ENCODE results near the gene VDR.

The VDR gene

DNA sequence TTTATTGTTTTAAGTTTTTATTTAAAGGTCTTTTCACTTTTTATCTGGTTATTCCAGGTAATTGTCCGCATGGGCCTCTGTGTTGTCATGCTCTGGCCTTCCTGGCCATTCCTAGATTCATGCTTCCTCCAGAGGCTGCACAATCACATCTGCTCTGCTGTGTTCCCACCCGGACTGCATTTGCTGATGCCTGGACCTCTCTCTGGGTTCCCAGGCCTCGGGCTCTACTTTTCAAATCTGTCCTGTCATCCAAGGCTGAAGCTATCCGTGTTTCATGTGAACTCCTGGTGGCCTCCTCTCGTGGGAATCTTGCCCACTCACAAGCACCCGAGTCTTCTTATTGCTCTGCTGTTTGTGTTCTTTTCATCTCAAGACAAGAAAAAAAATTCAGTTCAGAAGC lies 16.1 kb upstream of the VDR start:
- no peak overlapping the region for H2AFZ ChIP-seq (ENCODE audit: low read length)
- no peaks in the 10 kb centered on the region for H3K79me2 ChIP-seq (ENCODE audit: insufficient read depth, low read length)
- TF ChIP-seq, protein P1, sequence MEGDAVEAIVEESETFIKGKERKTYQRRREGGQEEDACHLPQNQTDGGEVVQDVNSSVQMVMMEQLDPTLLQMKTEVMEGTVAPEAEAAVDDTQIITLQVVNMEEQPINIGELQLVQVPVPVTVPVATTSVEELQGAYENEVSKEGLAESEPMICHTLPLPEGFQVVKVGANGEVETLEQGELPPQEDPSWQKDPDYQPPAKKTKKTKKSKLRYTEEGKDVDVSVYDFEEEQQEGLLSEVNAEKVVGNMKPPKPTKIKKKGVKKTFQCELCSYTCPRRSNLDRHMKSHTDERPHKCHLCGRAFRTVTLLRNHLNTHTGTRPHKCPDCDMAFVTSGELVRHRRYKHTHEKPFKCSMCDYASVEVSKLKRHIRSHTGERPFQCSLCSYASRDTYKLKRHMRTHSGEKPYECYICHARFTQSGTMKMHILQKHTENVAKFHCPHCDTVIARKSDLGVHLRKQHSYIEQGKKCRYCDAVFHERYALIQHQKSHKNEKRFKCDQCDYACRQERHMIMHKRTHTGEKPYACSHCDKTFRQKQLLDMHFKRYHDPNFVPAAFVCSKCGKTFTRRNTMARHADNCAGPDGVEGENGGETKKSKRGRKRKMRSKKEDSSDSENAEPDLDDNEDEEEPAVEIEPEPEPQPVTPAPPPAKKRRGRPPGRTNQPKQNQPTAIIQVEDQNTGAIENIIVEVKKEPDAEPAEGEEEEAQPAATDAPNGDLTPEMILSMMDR (conservative IDR thresholded peaks at IDR 0.05; ENCODE audit: low read length) = no peak
- no peak for TF ChIP-seq EZH2phosphoT487 (IDR thresholded peaks at IDR 0.05; ENCODE audit: borderline replicate concordance)
- H3K9ac ChIP-seq (ENCODE audit: low read depth, low read length, poor library complexity, severe bottlenecking) = no peak overlapping the region
- no peaks in the 10 kb centered on the region for H3K4me1 ChIP-seq (ENCODE audit: insufficient read depth, low read length, poor library complexity, severe bottlenecking)
- H3K9me2 ChIP-seq (replicated peaks; ENCODE audit: low read depth, low read length) = no peaks in the 10 kb centered on the region
- H3K9me3 ChIP-seq (ENCODE audit: insufficient read depth, low read depth, low read length) = no peaks in the 10 kb centered on the region
- H3K4me2 ChIP-seq (ENCODE audit: low read depth, low read length, poor library complexity, severe bottlenecking) = no peak overlapping the region
- H3K36me3 ChIP-seq (ENCODE audit: insufficient read depth, low read length) = no peaks in the 10 kb centered on the region
- no peak overlapping the region for H3K4me3 ChIP-seq (ENCODE audit: low read length, poor library complexity, severe bottlenecking)
- no peaks in the 10 kb centered on the region for H4K20me1 ChIP-seq (ENCODE audit: insufficient read depth, low read length, poor library complexity, severe bottlenecking)
- H3K27me3 ChIP-seq (ENCODE audit: insufficient read depth, low read length, poor library complexity, severe bottlenecking) = no peaks in the 10 kb centered on the region
- no peaks in the 10 kb centered on the region for H3F3A ChIP-seq (ENCODE audit: low read depth)

DNA sequence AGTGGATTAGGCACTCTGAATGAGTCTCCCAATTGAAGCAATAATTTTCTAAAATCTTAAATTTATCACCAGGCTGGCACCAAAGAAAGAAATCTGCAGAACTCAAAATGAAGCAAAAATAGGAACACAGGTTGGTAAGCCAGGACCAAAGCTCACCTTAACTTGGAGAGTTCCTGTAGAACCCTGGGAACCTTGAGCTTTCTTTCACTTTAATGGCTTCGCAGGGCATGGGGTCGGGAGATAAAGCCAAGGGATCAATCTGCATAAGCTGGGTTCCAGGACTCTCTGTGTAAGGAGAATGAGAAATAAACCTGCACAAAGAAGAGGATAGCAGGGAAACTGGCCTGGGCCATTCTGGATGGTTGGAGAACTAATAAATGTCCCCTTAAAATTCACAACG lies 8.3 kb upstream of the VDR start:
- TF ChIP-seq EZH2phosphoT487 (IDR thresholded peaks at IDR 0.05; ENCODE audit: borderline replicate concordance) = no peak
- TF ChIP-seq, protein P1 (conservative IDR thresholded peaks at IDR 0.05; ENCODE audit: low read length) = no peak
- H3K4me3 ChIP-seq (ENCODE audit: low read length, poor library complexity, severe bottlenecking) = no peak overlapping the region
- no peak overlapping the region for H2AFZ ChIP-seq (ENCODE audit: low read length)
- no peaks in the 10 kb centered on the region for H3K9me2 ChIP-seq (replicated peaks; ENCODE audit: low read depth, low read length)
- no peaks in the 10 kb centered on the region for H3F3A ChIP-seq (ENCODE audit: low read depth)
- H3K9me3 ChIP-seq (ENCODE audit: insufficient read depth, low read depth, low read length) = no peaks in the 10 kb centered on the region
- H3K4me1 ChIP-seq (ENCODE audit: insufficient read depth, low read length, poor library complexity, severe bottlenecking) = no peaks in the 10 kb centered on the region
- H3K4me2 ChIP-seq (ENCODE audit: low read depth, low read length, poor library complexity, severe bottlenecking) = no peak overlapping the region
- H3K79me2 ChIP-seq (ENCODE audit: insufficient read depth, low read length) = no peaks in the 10 kb centered on the region
- H4K20me1 ChIP-seq (ENCODE audit: insufficient read depth, low read length, poor library complexity, severe bottlenecking) = no peaks in the 10 kb centered on the region
- no peak overlapping the region for H3K9ac ChIP-seq (ENCODE audit: low read depth, low read length, poor library complexity, severe bottlenecking)
- H3K27me3 ChIP-seq (ENCODE audit: insufficient read depth, low read length, poor library complexity, severe bottlenecking) = no peaks in the 10 kb centered on the region
- H3K36me3 ChIP-seq (ENCODE audit: insufficient read depth, low read length) = no peaks in the 10 kb centered on the region

DNA sequence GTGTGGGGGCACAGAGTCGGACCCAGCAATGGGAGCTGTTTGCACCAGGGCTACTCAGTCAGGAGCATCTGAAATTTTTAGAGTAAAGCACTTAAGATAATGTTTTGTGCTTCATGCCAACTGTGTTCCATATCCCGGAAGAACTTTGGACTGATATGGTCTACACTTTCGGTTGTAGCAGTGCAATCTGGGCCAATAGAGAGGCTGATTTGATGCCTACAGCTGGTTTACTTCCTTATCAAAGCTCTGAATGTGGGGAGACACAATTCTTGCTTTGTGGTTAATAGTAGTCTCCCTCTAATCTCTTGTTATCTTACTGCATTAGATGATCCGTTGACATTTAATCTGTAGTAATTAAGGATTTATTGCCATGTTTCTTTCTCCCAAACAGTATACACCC lies 7.8 kb upstream of the VDR start:
- TF ChIP-seq, protein P1 (conservative IDR thresholded peaks at IDR 0.05; ENCODE audit: low read length) = no peak
- no peak for TF ChIP-seq EZH2phosphoT487 (IDR thresholded peaks at IDR 0.05; ENCODE audit: borderline replicate concordance)
- no peak overlapping the region for H3K4me3 ChIP-seq (ENCODE audit: low read length, poor library complexity, severe bottlenecking)
- H3K36me3 ChIP-seq (ENCODE audit: insufficient read depth, low read length) = no peaks in the 10 kb centered on the region
- no peak overlapping the region for H2AFZ ChIP-seq (ENCODE audit: low read length)
- H3K4me1 ChIP-seq (ENCODE audit: insufficient read depth, low read length, poor library complexity, severe bottlenecking) = no peaks in the 10 kb centered on the region
- H4K20me1 ChIP-seq (ENCODE audit: insufficient read depth, low read length, poor library complexity, severe bottlenecking) = no peaks in the 10 kb centered on the region
- no peaks in the 10 kb centered on the region for H3K9me3 ChIP-seq (ENCODE audit: insufficient read depth, low read depth, low read length)
- no peak overlapping the region for H3K9ac ChIP-seq (ENCODE audit: low read depth, low read length, poor library complexity, severe bottlenecking)
- H3K4me2 ChIP-seq (ENCODE audit: low read depth, low read length, poor library complexity, severe bottlenecking) = no peak overlapping the region
- no peaks in the 10 kb centered on the region for H3K27me3 ChIP-seq (ENCODE audit: insufficient read depth, low read length, poor library complexity, severe bottlenecking)
- no peaks in the 10 kb centered on the region for H3F3A ChIP-seq (ENCODE audit: low read depth)
- no peaks in the 10 kb centered on the region for H3K79me2 ChIP-seq (ENCODE audit: insufficient read depth, low read length)
- no peaks in the 10 kb centered on the region for H3K9me2 ChIP-seq (replicated peaks; ENCODE audit: low read depth, low read length)

Measured in Loucy (cell line).